Trophoblast cell (in vitro differentiated cells and primary cell): Measurements from ENCODE around the gene SYNGR2.

ENCODE experiments used
- DNase-seq, 2 donors: peaks; one replicate each; pipeline ENCODE4 v3.0.0-alpha.2; 2016
- H2AFZ ChIP-seq: 2 replicates; pipeline ENCODE4 v1.6.1; 2013; ENCODE audit warnings: low read length, moderate library complexity, mild to moderate bottlenecking; ENCODE audit not compliant: insufficient read depth, poor library complexity
- H2AK5ac ChIP-seq: 2 replicates; pipeline ENCODE4 v1.6.1; 2013; ENCODE audit warnings: mild to moderate bottlenecking, low read length
- H2BK120ac ChIP-seq: 2 replicates; pipeline ENCODE4 v1.6.1; 2013; ENCODE audit warnings: low read length, mild to moderate bottlenecking, moderate library complexity; ENCODE audit not compliant: insufficient read depth, poor library complexity
- H2BK12ac ChIP-seq: 2 replicates; pipeline ENCODE4 v1.6.1; 2013; ENCODE audit warnings: mild to moderate bottlenecking, low read length, moderate library complexity
- H2BK5ac ChIP-seq: 2 replicates; pipeline ENCODE4 v1.6.1; 2013; ENCODE audit warnings: low read length, low read depth, moderate library complexity, mild to moderate bottlenecking; ENCODE audit not compliant: poor library complexity
- H3K14ac ChIP-seq: 2 replicates; pipeline ENCODE4 v1.6.1; 2013; ENCODE audit warnings: mild to moderate bottlenecking, low read length
- H3K18ac ChIP-seq: 2 replicates; pipeline ENCODE4 v1.6.1; 2013; ENCODE audit warnings: mild to moderate bottlenecking, low read length
- H3K23ac ChIP-seq: 2 replicates; pipeline ENCODE4 v1.6.1; 2013; ENCODE audit warnings: low read length
- H3K27ac ChIP-seq: 2 replicates; pipeline ENCODE4 v1.5.1; 2013; ENCODE audit warnings: low read depth, mild to moderate bottlenecking, inconsistent platforms, low read length, moderate library complexity
- H3K27me3 ChIP-seq: 2 replicates; pipeline ENCODE4 v1.6.1; 2013; ENCODE audit warnings: inconsistent platforms, mild to moderate bottlenecking, low read length, moderate library complexity; ENCODE audit not compliant: insufficient read depth
- H3K36me3 ChIP-seq, 2 experiments: 1 replicate in 1 of 2; 2 replicates in 1 of 2; pipeline ENCODE4 v1.6.1; 2013; ENCODE audit warnings: low read length in 2 of 2, mild to moderate bottlenecking in 2 of 2, moderate library complexity in 1 of 2; ENCODE audit not compliant: insufficient read depth in 2 of 2, control insufficient read depth in 1 of 2
- H3K4ac ChIP-seq: 2 replicates; pipeline ENCODE4 v1.6.1; 2013; ENCODE audit warnings: low read depth, mild to moderate bottlenecking, low read length, moderate library complexity
- H3K4me1 ChIP-seq, 2 experiments: 1 replicate in 1 of 2; 2 replicates in 1 of 2; pipeline ENCODE4 v1.6.1; 2013; ENCODE audit warnings: low read length in 2 of 2, mild to moderate bottlenecking in 2 of 2, moderate library complexity in 1 of 2; ENCODE audit not compliant: insufficient read depth in 2 of 2, control insufficient read depth in 1 of 2
- H3K4me2 ChIP-seq: 2 replicates; pipeline ENCODE4 v1.6.1; 2013; ENCODE audit warnings: inconsistent platforms, mild to moderate bottlenecking, low read length, moderate library complexity
- H3K4me3 ChIP-seq: 2 replicates; pipeline ENCODE4 v1.5.1; 2013; ENCODE audit warnings: mild to moderate bottlenecking, low read depth, low read length, inconsistent platforms
- H3K79me1 ChIP-seq: one replicate; pipeline ENCODE4 v1.6.1; 2013; ENCODE audit warnings: low read length
- H3K79me2 ChIP-seq: 2 replicates; pipeline ENCODE4 v1.6.1; 2013; ENCODE audit warnings: low read length, mild to moderate bottlenecking; ENCODE audit not compliant: control insufficient read depth, insufficient read depth, poor library complexity
- H3K9ac ChIP-seq: 2 replicates; pipeline ENCODE4 v1.6.1; 2013; ENCODE audit warnings: mild to moderate bottlenecking, low read length
- H3K9me3 ChIP-seq: 2 replicates; pipeline ENCODE4 v1.6.1; 2013; ENCODE audit warnings: low read depth, mild to moderate bottlenecking, control low read depth, inconsistent platforms, low read length; ENCODE audit not compliant: insufficient read depth
- H4K12ac ChIP-seq: 2 replicates; pipeline ENCODE4 v1.6.1; 2013; ENCODE audit warnings: low read depth, mild to moderate bottlenecking, low read length, moderate library complexity
- H4K8ac ChIP-seq: 2 replicates; pipeline ENCODE4 v1.6.1; 2013; ENCODE audit warnings: low read depth, mild to moderate bottlenecking, low read length, moderate library complexity
- H4K91ac ChIP-seq: one replicate; pipeline ENCODE4 v1.6.1; 2013; ENCODE audit warnings: low read depth, mild to moderate bottlenecking, low read length, moderate library complexity
- WGBS: extraction: QIAGEN DNeasy Blood & Tissue Kit; methylation state at CpG from one replicate; pipeline ENCODE4 v1.1.7; 2013; ENCODE audit warnings: missing lambda C conversion rate; ENCODE audit not compliant: insufficient read length, insufficient coverage; ENCODE audit errors: extremely low coverage; 5-methylcytosine and 5-hydroxymethylcytosine counted together

SYNGR2 gene

DNA sequence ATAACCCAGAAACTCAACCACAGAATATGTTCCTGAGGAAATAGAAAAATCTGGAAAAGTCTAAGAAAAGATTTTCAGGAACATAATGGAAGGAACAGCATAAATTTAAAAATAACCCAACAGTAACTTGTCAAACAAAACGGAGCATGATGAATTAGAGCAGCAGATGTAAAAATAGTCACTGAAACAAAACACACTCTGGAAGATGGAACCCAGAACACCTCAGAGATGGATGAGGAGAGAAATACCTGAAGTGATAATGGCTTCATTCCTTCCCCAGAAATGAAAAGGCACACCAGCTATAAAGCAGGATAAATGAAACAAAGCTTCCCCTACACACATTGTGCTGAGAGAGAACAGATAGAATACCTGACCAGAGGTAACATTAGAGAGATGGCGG lies 12.1 kb downstream of the SYNGR2 start:
- Histone ChIP-seq H3K14ac (no peak overlapping the region), H2AK5ac (no peak overlapping the region), H3K9ac (no peak overlapping the region), H3K4me3 (no peak overlapping the region), H3K36me3 (peaks cover 51 to 55% of the 10 kb centered on the region in 2 experiments), H3K79me1 (no peaks in the 10 kb centered on the region), H3K79me2 (no peaks in the 10 kb centered on the region), H3K4me2 (no peak overlapping the region), H3K27me3 (no peaks in the 10 kb centered on the region), H2AFZ (no peak overlapping the region), H3K4me1 (peaks cover 6 to 11% of the 10 kb centered on the region in 2 experiments), H3K27ac (no peak overlapping the region), H4K91ac (no peak overlapping the region), H4K8ac (no peak overlapping the region), H2BK5ac (no peak overlapping the region), H3K18ac (no peak overlapping the region), H3K9me3 (peaks cover 2% of the 10 kb centered on the region), H2BK120ac (no peak overlapping the region), H3K23ac (no peak overlapping the region), H2BK12ac (no peak overlapping the region), H4K12ac (no peak overlapping the region), H3K4ac (no peak overlapping the region)
- WGBS = no CpG with 5 or more reads among the region's 2 CpGs
- no peak for DNase-seq

DNA sequence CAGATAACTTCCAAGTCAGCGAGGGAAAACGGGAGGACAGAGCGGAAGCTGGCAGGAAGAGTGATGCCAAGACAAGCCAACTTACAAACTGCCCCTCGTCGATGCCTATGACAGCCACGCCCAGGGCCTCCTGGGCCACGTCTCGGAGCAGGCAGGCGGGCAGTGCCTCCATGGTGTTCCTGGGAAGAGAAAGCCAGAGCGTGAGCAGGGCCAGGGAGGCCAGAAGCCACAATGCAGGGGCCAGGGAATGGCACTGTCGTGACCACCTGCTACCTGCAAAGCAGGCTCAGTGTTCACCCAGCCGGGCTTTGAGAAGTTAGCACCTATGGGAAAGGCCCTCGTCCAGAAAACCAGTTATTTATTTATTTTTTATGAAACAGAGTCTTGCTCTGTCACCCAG lies 14.1 kb downstream of the SYNGR2 start:
- peaks cover 49 to 51% of the 10 kb centered on the region in 2 experiments for H3K36me3 ChIP-seq
- WGBS = no CpG with 5 or more reads among the region's 13 CpGs

DNA sequence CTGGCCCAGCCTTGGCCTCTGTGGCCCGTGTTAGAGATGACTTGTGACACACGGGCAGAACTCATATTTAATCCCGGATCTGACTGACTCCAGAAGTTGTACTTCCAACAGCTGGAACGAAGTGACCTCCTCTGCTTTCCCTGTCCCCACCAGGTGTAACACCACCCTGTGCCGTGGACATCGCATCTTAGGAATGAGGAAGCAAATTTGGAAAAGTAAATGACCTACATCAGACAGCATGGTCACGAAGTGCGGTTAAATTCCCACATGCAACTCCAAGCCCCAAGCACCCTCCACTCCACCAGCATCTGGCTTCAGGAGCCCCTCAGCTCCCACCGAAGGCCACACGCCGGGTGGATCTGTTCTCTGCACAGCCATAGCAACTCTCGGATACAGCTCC lies 15.5 kb downstream of the SYNGR2 start:
- Histone ChIP-seq H3K23ac (no peak overlapping the region), H3K4me2 (no peak overlapping the region), H2BK120ac (no peak overlapping the region), H3K9ac (no peak overlapping the region), H3K79me1 (peaks cover 4% of the 10 kb centered on the region), H3K14ac (no peak overlapping the region), H3K4me1 (peaks cover 6 to 16% of the 10 kb centered on the region in 2 experiments), H2AFZ (no peak overlapping the region), H3K18ac (no peak overlapping the region), H4K91ac (no peak overlapping the region), H3K4me3 (no peak overlapping the region), H2BK5ac (no peak overlapping the region), H3K27me3 (no peaks in the 10 kb centered on the region), H4K12ac (no peak overlapping the region), H2BK12ac (no peak overlapping the region), H3K9me3 (peaks cover 2% of the 10 kb centered on the region), H3K4ac (no peak overlapping the region), H3K36me3 (peaks cover 39 to 42% of the 10 kb centered on the region in 2 experiments), H3K79me2 (peaks cover 9% of the 10 kb centered on the region), H3K27ac (no peak overlapping the region), H2AK5ac (no peak overlapping the region), H4K8ac (no peak overlapping the region)
- WGBS = no CpG with 5 or more reads among the region's 12 CpGs
- DNase-seq = no peak

More for the DNA sequence above, 14.1 kb downstream of the SYNGR2 start:
- H4K91ac ChIP-seq = no peak overlapping the region
- H3K27ac ChIP-seq = no peak overlapping the region
- no peak for DNase-seq
- no peak overlapping the region for H2BK5ac ChIP-seq
- no peak overlapping the region for H3K23ac ChIP-seq
- no peak overlapping the region for H3K14ac ChIP-seq
- H2BK12ac ChIP-seq = no peak overlapping the region
- no peak overlapping the region for H2AK5ac ChIP-seq
- H4K12ac ChIP-seq = no peak overlapping the region
- no peak overlapping the region for H3K9ac ChIP-seq
- H2AFZ ChIP-seq = no peak overlapping the region
- no peak overlapping the region for H3K4ac ChIP-seq
- peaks cover 2% of the 10 kb centered on the region for H3K9me3 ChIP-seq
- H3K79me2 ChIP-seq = peaks cover 9% of the 10 kb centered on the region
- H4K8ac ChIP-seq = no peak overlapping the region
- H3K4me2 ChIP-seq = no peak overlapping the region
- H2BK120ac ChIP-seq = no peak overlapping the region
- H3K27me3 ChIP-seq = no peaks in the 10 kb centered on the region
- no peak overlapping the region for H3K4me3 ChIP-seq
- H3K18ac ChIP-seq = peak overlapping the region; percentile 66
- H3K4me1 ChIP-seq = peaks cover 6 to 16% of the 10 kb centered on the region in 2 experiments
- peaks cover 4% of the 10 kb centered on the region for H3K79me1 ChIP-seq

DNA sequence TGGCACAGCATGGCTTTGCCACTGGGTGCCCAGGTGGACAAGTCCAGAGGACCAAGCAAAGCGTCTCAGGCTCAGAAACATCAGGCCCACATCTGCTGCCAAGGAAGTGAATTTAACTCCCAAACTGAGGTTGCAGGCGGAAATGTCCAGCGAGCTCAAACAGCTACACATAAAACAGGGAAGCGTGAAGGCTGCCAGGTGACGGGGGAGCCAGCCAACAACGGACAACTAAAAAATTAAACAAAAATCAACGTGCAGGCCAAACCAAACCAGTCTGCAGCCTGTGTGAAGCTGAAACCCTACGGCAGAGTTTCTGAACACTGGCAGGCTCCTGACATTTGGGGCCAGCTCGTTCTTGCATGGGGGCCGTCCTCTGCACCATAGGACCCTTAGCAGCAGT lies 16.0 kb downstream of the SYNGR2 start:
- H3K4me2 ChIP-seq = no peak overlapping the region
- no peak for DNase-seq
- H3K23ac ChIP-seq = no peak overlapping the region
- H3K4ac ChIP-seq = no peak overlapping the region
- H3K79me2 ChIP-seq = peaks cover 9% of the 10 kb centered on the region
- H3K14ac ChIP-seq = no peak overlapping the region
- H2BK5ac ChIP-seq = no peak overlapping the region
- H4K8ac ChIP-seq = no peak overlapping the region
- no peak overlapping the region for H3K18ac ChIP-seq
- peaks cover 2% of the 10 kb centered on the region for H3K9me3 ChIP-seq
- H3K4me1 ChIP-seq = peaks cover 3 to 14% of the 10 kb centered on the region in 2 experiments
- no peak overlapping the region for H2BK120ac ChIP-seq
- H2AK5ac ChIP-seq = no peak overlapping the region
- no CpG with 5 or more reads among the region's 10 CpGs for WGBS
- peaks cover 4% of the 10 kb centered on the region for H3K79me1 ChIP-seq
- H3K4me3 ChIP-seq = no peak overlapping the region
- no peak overlapping the region for H2AFZ ChIP-seq
- H3K9ac ChIP-seq = no peak overlapping the region
- H3K27ac ChIP-seq = no peak overlapping the region
- no peak overlapping the region for H2BK12ac ChIP-seq
- no peak overlapping the region for H4K91ac ChIP-seq
- H4K12ac ChIP-seq = no peak overlapping the region
- no peaks in the 10 kb centered on the region for H3K27me3 ChIP-seq
- H3K36me3 ChIP-seq = peaks cover 35 to 37% of the 10 kb centered on the region in 2 experiments
